GM12801 (cell line): ENCODE data around the gene MTHFD2L.

Experiments
- CTCF ChIP-seq: IDR thresholded peaks from one replicate; pipeline ENCODE4 v1.5.1; 2011; ENCODE audit warnings: control low read depth; ENCODE audit not compliant: insufficient read length; ENCODE audit errors: extremely low read depth

The MTHFD2L gene

DNA sequence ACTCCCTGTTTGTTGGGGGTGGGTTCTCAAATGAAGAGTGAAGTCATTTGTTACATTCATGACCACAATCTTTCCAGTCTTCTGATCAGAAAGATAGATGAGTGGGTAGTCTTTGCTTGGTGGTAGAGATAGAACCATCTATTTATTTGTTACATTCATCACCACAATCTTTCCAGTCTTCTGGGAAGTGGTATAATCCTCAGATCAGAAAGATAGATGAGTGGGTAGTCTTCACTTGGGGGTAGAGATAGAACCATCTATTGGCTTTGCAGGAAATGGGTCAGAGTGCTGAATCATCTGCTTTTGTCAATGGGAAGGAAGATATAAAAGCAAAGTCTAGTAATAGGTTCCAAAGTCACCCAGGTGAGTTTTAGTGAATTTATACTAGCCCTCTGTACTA lies 86.1 kb downstream of the MTHFD2L start:
- no peak for TF ChIP-seq CTCF

DNA sequence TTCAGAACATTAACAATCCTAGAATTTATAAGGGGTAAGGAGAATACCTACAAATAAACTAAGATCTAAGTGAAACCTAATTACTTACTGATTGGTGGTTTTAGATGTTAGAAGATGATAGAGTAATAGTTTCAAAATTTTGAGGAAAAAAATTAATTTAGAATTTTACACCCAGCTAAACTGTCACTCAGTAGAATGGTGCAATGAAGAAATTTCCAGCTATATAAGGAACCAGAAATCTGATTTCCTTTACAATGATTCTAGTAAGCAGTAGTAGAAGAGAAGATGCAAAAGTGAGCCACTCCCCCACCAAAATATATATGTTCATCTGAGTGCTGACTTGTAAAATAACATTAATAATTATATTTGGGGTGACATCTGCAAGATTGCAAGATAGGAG lies 95.0 kb downstream of the MTHFD2L start:
- TF ChIP-seq CTCF = no peak

DNA sequence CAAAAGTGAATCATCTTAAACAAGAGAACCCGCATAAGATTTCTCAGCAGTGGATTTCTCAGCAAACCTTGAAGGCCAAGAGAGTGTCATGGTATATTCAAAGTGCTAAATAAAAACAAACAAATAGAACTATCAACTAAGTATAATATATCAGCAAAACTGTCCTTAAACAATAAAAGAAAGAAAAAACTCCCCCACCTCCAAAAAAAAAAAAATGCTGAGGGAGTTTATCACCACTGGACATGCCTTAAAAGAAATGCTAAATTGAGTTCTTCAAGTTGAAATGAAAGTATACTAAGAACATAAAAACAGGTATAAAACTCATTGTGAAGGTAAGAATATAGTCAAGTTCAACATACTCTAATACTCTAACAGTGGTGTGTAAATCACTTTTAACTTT lies 96.5 kb downstream of the MTHFD2L start:
- no peak for TF ChIP-seq CTCF

DNA sequence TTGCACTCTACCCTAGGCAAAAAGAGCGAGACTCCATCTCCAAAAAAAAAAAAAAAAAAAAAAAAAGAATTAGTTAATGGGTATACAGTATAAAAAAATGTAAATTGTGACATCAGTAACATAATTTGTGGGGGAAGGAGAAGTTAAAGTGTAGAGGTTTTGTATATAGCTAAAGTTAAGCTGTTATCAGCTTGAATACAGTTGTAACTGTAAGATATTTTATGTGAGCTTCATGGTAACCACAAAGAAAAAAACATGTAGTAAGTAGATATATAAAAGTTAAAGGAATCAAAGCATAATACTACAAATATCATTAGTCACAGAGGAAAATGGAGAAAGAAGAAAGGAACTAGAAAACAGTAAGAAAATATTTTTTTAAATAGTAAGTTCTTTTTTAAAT lies 97.2 kb downstream of the MTHFD2L start:
- TF ChIP-seq CTCF = no peak

GRCh38 chr4:74258963-74259362 lies 101.0 kb downstream of the MTHFD2L start:
- no peak for TF ChIP-seq CTCF

- no peak for TF ChIP-seq CTCF
Measured at GRCh38 chr4:74260036-74260435, 102.1 kb downstream of the MTHFD2L start.

GRCh38 chr4:74262522-74262921 lies 104.6 kb downstream of the MTHFD2L start:
- no peak for TF ChIP-seq CTCF

DNA sequence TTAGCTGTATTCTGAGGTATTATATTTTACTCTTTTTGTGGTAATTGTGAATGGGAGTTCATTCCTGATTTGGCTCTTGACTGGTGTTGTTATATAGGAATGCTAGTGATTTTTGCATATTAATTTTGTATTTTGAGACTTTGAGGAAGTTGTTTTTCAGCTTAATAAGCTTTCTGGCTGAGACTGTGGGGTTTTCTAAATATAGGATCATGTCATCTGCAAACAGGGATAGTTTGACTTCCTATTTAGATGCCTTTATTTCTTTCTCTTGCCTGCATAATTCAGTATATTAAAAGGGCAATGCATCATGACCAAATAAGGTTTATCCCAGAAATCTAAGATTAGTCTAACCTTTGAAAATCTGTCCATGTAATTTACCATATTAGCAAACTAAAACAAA lies 105.6 kb downstream of the MTHFD2L start:
- TF ChIP-seq CTCF = no peak
